Stimulated activated CD8-positive, alpha-beta memory T cell treated with anti-CD3 and anti-CD28 coated beads, Interleukin-12 subunit alpha, Interleukin-12 subunit beta, amount 100 ng/mL, for 1 hour (primary cell): ENCODE data around the gene CCDC136.

ENCODE experiments used
- DNase-seq: peaks from one replicate; pipeline ENCODE4 v3.0.0-alpha.2; 2020; ENCODE audit warnings: low read depth

Gene CCDC136

GRCh38 chr7:128831994-128832879, 40.5 kb downstream of the CCDC136 start:
- no peak for DNase-seq

GRCh38 chr7:128832880-128833147, 41.0 kb downstream of the CCDC136 start:
- DNase-seq, result no peak

DNA sequence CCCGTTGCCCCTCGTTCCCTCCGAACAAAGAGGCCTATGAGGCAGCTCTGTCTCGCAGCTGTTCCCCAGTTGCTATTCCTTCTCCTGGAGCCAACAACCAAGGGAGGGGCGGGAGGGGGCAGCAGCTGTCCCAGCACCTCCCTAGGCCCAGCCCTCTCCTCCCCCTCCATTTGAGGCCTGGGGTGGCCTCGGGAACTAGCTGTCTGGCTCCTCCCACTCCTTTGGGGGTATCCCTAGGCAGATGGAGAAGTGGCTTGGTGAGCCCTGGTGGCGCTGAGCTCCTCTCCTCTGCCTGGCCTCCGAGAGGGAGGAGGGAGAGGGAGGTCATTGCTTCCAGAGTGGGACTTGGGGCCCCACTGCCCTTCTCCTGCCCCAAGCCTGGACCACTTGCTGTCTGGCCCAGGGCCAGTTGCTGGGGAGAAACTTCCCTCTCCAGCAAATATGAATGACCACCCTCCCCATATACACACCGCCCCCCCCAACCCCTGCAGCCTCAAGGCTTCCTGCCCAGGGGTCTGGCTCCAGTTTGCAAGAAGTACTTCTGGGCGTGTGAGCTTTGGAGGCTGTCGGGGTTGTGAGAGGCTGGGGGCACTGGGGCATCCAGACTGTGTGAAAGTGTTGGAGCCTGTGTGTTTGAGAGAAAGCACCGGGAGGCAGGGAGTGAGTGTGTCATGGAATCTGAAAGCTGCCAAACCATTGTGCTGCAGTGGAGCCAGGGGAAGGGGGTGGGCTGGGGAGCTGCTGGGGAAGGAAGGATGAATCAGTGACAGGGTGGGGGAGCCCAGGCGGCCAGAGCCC, 41.6 kb downstream of the CCDC136 start:
- DNase-seq, result no peak

GRCh38 chr7:128833946-128834325, 42.2 kb downstream of the CCDC136 start:
- no peak for DNase-seq

GRCh38 chr7:128835231-128835751, 43.5 kb downstream of the CCDC136 start:
- no peak for DNase-seq

GRCh38 chr7:128835790-128836641, 44.2 kb downstream of the CCDC136 start:
- DNase-seq, result no peak

DNA sequence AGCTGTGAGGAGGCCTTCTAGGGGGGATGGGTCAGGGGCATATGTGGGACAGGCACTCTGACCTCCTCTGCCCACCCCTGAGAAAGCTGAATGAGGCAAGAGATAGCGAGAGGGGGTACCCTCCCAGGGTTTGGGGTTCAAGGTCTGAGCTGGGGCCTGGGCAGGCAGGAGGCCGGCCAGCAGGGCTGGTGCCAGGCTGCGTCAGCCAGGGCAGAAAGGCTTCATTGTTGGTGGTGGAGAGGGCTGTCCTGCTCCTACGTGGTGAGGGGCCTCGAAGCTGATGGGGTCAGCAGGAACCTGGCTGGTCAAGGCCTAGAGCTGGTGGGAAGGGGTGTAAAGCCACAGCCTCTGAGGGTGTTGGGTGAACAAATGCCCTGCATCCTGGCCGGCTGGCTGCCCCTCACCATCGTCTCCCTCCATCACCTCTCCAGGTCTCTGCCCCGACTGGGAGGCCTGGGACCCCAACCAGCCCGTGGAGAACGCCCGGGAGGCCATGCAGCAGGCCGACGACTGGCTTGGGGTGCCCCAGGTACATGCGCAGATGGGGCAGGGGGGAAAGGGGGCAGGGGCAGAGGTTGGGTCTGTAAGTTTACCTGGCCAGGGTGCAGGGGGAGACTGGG, 45.1 kb downstream of the CCDC136 start:
- no peak for DNase-seq

- no peak for DNase-seq
These were observed 45.8 kb downstream of the CCDC136 start for GRCh38 chr7:128837521-128837921.

GRCh38 chr7:128838109-128838779, 46.5 kb downstream of the CCDC136 start:
- no peak for DNase-seq

DNA sequence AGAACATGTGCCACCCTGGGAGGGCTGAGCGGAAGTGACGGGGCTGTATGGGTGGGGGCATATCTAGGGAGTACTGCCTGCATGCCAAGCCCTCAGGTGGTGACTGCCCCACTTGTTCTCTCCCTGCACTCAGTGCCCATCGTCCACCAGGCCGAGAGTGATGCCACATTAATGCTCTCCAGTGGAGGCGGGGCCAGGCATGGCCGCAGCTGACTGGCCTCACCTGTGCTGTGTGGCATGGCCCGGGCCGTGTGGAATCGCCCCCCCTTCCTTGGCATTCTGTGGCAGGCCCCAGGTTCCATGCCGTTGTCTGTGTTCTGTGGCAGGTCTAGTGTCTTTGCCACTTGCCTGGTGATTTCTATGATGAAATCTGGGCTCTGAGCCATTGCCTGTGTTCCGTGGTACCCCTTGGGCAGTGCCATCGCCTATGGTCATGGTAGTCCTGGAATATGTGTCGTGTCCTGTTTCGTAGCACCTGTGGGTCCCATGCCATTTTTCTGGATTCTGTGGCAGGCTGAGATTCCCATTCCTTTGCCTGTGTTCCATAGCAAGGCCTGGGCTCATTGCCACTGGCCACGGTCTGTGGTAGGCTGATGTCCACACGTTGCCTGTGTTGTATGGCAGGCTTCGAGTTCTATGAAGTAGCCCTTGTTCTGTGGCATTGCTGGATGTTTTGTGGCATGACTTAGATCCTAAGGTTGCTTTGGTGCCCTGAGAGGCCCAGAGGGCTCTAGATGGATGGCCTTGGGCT, 47.4 kb downstream of the CCDC136 start:
- no peak for DNase-seq

DNA sequence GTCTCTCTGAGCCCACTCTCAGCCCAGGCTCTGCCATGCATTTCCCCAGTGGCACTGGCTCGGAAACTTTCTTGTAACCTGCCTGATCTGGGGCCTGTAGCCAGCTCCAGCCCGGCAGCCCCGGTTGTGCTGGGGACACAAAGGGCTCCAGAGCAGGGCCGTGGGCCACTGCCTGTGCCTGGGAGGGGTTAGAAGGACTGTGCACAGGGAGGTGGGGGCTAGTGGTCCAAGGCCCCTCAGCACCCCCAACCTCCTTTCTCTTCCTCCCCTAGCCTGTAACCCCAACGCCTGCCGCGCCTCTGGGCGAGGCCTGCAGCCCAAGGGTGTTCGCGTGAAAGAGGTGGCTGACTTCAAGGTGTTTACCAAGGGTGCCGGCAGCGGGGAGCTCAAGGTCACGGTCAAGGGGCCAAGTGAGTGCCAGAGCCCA, 48.0 kb downstream of the CCDC136 start:
- DNase-seq, result no peak

DNA sequence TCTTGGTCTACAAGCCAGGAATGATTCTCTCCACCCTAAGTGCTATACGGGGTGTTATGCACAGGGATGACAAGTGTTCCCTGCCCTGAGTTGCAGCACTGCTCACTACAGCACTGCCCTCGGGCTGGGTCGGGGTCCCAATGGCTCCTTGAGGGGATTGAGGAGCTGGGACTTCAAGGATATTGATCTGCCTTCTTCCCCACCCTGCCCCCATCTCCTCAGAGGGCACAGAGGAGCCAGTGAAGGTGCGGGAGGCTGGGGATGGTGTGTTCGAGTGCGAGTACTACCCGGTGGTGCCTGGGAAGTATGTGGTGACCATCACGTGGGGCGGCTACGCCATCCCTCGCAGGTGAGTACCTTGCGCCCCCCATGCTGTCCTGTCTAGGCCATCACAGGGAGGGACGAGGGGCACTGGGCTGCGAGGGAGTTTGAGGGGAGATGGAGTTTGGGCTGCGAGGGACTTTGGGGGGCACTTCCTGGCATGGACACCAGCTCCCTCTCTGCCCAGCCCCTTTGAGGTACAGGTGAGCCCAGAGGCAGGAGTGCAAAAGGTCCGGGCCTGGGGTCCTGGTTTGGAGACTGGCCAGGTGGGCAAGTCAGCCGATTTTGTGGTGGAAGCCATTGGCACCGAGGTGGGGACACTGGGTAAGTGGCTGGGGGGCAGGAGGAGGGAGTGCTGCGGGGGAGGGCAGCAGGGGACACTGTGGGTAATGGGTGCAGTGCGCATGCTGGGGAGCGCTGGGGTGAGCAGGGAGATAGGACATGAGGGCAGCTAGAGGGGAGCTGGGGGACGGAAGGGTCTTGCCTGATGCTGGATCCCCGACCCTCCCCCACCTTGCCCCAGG, 48.8 kb downstream of the CCDC136 start:
- no peak for DNase-seq

DNA sequence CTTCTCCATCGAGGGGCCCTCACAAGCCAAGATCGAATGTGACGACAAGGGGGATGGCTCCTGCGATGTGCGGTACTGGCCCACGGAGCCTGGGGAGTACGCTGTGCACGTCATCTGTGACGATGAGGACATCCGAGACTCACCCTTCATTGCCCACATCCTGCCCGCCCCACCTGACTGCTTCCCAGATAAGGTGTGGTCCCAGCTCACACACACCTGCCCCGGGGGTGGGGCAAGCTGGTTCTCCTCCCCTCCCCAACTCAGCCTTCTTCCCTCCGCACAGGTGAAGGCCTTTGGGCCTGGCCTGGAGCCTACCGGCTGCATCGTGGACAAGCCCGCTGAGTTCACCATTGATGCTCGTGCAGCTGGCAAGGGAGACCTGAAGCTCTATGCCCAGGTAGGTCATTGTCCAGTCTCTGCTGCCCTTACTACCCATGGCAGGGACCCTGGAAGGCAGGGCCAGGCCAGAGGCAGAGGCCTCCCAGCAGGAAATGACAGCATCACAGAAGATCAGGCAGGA, 49.5 kb downstream of the CCDC136 start:
- DNase-seq, result no peak

- peak; percentile 16 for DNase-seq
These were observed 50.3 kb downstream of the CCDC136 start for GRCh38 chr7:128841921-128842673.

GRCh38 chr7:128842674-128843641, 51.2 kb downstream of the CCDC136 start:
- no peak for DNase-seq

DNA sequence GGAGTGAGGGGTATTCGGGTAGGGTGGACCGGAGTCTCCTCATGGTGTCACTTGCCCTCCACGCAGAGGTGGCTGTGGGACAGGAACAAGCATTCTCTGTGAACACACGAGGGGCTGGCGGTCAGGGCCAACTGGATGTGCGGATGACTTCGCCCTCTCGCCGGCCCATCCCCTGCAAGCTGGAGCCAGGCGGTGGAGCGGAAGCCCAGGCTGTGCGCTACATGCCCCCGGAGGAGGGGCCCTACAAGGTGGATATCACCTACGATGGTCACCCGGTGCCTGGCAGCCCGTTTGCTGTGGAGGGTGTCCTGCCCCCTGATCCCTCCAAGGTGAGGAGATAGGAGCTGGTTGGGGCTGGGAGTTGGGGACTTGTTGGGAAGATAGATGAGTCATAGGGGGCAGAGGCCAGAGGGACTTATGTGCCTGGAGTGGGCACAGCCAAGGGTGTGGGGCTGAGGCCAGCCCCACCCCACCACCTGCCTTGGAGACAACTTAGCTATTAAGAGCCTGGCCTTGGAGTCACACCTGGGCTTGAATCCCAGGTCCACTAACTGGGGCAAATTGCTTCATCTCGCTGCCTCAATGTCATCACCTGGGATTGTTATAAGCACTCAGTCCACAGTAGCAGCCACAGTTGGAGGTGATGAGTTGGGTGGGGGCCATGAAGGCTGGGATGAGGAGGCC, 52.3 kb downstream of the CCDC136 start:
- DNase-seq, result no peak
